Mesothelial cell of epicardium (in vitro differentiated cells): ENCODE measurements around the gene OLA1. TPM values are rescaled to one million over a fixed set of nuclear protein-coding genes. Genes with fewer than 3 reads are reported as not detected.

Source experiments
- DNase-seq, 2 experiments: peaks; one replicate each; pipeline ENCODE4 v3.0.0; 2021; ENCODE audit warnings: low spot score in 2 of 2; ENCODE audit not compliant: unreplicated experiment in 2 of 2
- H3K27ac Mint-ChIP-seq: 2 replicates; pipeline ENCODE4 v1.8.0; 2021; ENCODE audit warnings: mixed read lengths
- H3K27me3 Mint-ChIP-seq: 2 replicates; pipeline ENCODE4 v1.8.0; 2021; ENCODE audit warnings: low read depth, mixed read lengths
- H3K36me3 Mint-ChIP-seq: 2 replicates; pipeline ENCODE4 v1.8.0; 2021; ENCODE audit warnings: mixed read lengths
- H3K4me1 Mint-ChIP-seq: 2 replicates; pipeline ENCODE4 v1.8.0; 2021; ENCODE audit warnings: mixed read lengths
- H3K4me3 Mint-ChIP-seq: 2 replicates; pipeline ENCODE4 v1.8.0; 2021; ENCODE audit warnings: mild to moderate bottlenecking, moderate library complexity, mixed read lengths
- H3K9me3 Mint-ChIP-seq: 2 replicates; pipeline ENCODE4 v1.8.0; 2021; ENCODE audit warnings: mixed read lengths
- CTCF ChIP-seq: fragments of 200-600 bp; sonication (generic); IDR thresholded peaks from one replicate; pipeline ENCODE4 v1.5.0; 2021; ENCODE audit warnings: antibody characterized with exemption; ENCODE audit not compliant: unreplicated experiment
- total RNA-seq: library from RNA; stranded (reverse); gene quantifications from 3 replicates; pipeline ENCODE4 v1.2.1, GENCODE V29; 2021

Gene OLA1
- total RNA-seq, 1 donor from 2014 or later: 87.3 TPM

GRCh38 chr2:174086708-174087107, 161.6 kb downstream of the OLA1 start:
- H3K4me1 Mint-ChIP-seq: peaks cover 3% of the 10 kb centered on the region
- peaks cover 14% of the 10 kb centered on the region for H3K36me3 Mint-ChIP-seq
- no peak overlapping the region for H3K4me3 Mint-ChIP-seq
- H3K27ac Mint-ChIP-seq: no peak overlapping the region
- H3K27me3 Mint-ChIP-seq: no peaks in the 10 kb centered on the region
- no peak for DNase-seq
- H3K9me3 Mint-ChIP-seq: peaks cover 4% of the 10 kb centered on the region
- no peak for TF ChIP-seq CTCF

- DNase-seq: no peak
- Mint-ChIP-seq H3K36me3 (peaks cover 14% of the 10 kb centered on the region), H3K27ac (no peak overlapping the region), H3K4me3 (no peak overlapping the region), H3K27me3 (no peaks in the 10 kb centered on the region), H3K4me1 (no peaks in the 10 kb centered on the region), H3K9me3 (peaks cover 4% of the 10 kb centered on the region)
- TF ChIP-seq CTCF: no peak
These were observed 162.6 kb downstream of the OLA1 start for GRCh38 chr2:174085781-174086180.

- H3K4me1 Mint-ChIP-seq: no peaks in the 10 kb centered on the region
- TF ChIP-seq CTCF: no peak
- H3K9me3 Mint-ChIP-seq: peaks cover 4% of the 10 kb centered on the region
- H3K27ac Mint-ChIP-seq: no peak overlapping the region
- peaks cover 11% of the 10 kb centered on the region for H3K36me3 Mint-ChIP-seq
- H3K4me3 Mint-ChIP-seq: no peak overlapping the region
- H3K27me3 Mint-ChIP-seq: no peaks in the 10 kb centered on the region
- DNase-seq: no peak
These were observed 164.4 kb downstream of the OLA1 start for GRCh38 chr2:174083843-174084458.

- no peak overlapping the region for H3K27ac Mint-ChIP-seq
- H3K4me1 Mint-ChIP-seq: peaks cover 8% of the 10 kb centered on the region
These were observed 167.6 kb downstream of the OLA1 start for GRCh38 chr2:174080672-174081121.

GRCh38 chr2:174078275-174078674, 170.1 kb downstream of the OLA1 start:
- Mint-ChIP-seq H3K9me3 (no peaks in the 10 kb centered on the region), H3K36me3 (no peaks in the 10 kb centered on the region), H3K27me3 (no peaks in the 10 kb centered on the region), H3K27ac (no peak overlapping the region), H3K4me1 (peaks cover 13% of the 10 kb centered on the region), H3K4me3 (no peak overlapping the region)
- DNase-seq: no peak
- TF ChIP-seq CTCF: peak; percentile 53

More at GRCh38 chr2:174080672-174081121, 167.6 kb downstream of the OLA1 start:
- Mint-ChIP-seq H3K36me3 (no peaks in the 10 kb centered on the region), H3K9me3 (no peaks in the 10 kb centered on the region), H3K4me3 (no peak overlapping the region), H3K27me3 (no peaks in the 10 kb centered on the region)
- DNase-seq: no peak
- TF ChIP-seq CTCF: no peak
